Iris pigment epithelial cell (primary cell): Measurements from ENCODE around the gene FBXO17.
"Not testable (repeated sequence)": the region's sequence is repeated elsewhere in the genome, so short reads cannot be mapped to it uniquely, and the experiment has no call there.

Experiments used
- DNase-seq: peaks from one replicate; pipeline ENCODE4 v3.0.0-alpha.2; 2011; ENCODE audit warnings: low read depth

FBXO17 gene, protein sequence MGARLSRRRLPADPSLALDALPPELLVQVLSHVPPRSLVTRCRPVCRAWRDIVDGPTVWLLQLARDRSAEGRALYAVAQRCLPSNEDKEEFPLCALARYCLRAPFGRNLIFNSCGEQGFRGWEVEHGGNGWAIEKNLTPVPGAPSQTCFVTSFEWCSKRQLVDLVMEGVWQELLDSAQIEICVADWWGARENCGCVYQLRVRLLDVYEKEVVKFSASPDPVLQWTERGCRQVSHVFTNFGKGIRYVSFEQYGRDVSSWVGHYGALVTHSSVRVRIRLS

DNA sequence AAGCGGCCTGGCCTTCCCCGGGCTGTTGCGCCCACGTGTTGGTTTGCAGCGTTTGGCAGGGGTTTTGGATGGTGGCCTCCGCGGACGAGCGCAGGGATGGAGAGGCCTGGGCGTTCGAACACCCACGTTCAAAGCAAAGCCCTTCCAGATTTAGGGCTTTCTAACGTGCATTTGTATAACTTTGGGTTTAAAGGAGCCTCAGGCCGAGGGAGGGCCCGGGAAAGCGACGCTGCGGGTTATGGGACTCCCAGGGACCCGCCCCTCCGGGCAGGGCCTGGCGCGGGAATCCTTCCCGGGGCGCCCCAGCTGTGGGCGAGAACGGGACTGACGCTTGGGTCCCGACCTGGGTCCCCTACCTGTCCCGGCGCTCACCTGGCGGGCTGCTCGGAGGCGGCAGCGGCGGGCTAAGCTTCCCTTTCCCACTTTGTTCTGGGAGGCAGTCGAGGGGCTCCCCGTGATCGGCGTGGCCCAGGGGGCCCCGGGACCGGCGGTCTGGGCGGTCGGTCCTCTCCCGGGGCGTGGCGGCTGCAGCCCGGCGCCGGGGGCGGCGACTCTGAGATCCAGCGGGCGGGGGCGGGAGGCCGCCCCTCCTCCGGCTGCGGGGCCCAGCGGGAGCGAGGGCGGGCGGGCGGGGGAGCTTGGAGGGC is at the start of gene FBXO17:
FBXO17 (minus strand) TSS at position 529 of the 647 bp plus-strand sequence. CDS start 25,423 bp downstream, outside the sequence.
- peak; percentile 70 for DNase-seq

DNA sequence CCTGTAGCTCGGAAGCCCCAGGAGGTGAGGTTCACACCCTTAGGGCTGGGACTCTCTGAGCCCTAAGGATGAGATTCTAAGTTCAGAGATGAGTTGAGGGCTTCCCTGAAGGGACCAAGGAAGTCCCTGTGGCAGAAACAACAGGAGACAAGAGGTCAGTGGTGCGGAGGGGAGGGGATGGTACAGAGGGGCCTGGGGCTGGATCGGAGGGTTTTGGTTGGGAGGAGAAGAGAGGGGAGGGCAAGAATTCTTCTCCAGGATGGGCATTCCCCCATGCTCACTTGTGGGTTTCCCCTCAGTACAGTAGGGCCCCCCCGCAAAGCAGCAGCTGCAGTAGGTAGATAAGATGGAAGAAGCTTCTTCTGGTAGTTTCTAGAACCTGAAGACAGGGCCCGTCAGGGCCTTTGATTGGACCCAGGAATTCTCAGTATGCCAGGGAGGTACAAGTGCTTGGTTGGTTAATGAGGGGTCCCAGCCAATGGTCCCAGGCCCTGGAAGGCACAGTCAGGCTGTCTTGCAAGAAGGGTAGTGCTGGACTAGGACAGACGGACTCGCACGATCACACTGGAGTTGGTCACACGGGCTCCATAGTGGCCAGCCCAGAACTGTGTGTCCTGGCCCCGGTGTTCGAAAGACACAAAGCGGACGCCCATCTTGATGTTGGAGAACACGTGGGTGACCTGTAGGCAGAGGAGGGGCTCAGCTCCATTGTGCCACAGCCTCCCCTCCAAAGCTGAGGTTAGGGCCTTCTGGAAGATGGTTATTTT is 49.5 kb upstream of the FBXO17 start:
- DNase-seq, result no peak

DNA sequence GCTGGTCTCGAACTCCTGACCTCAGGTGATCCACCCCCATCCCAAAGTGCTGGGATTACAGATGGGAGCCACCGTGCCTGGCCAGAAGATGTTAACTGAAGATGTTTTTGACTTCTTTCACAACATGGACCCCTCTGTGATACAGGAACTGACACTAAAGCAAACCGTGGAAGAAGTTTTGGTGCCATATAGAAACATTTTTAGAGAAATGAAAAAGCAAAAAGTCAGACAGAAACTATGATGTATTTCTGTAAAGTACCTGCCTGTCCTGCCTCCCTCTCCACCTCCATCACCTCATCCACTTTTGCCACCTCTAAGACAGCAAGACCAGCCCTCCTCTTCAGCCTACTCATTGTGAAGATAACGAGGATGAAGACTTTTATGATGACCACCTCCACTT is 45.5 kb upstream of the FBXO17 start:
- no peak for DNase-seq

DNA sequence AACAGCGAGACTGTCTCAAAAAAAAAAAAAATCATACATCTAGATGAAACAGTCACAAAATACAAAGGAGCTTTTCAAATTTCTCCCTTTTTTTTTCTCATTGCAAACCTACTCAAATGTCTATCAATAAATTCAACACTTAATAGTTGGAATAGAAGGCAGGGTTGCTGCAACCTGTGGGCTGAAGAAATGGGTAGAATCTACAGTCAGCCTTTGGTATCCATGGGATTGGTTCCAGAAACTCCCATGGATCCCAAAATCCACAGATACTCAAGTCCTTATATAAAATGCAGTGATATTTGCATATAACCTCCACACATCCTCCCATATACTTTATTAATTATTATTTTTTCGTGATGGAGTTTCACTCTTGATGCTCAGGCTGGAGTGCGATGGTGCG is 42.1 kb upstream of the FBXO17 start:
- no peak for DNase-seq

DNA sequence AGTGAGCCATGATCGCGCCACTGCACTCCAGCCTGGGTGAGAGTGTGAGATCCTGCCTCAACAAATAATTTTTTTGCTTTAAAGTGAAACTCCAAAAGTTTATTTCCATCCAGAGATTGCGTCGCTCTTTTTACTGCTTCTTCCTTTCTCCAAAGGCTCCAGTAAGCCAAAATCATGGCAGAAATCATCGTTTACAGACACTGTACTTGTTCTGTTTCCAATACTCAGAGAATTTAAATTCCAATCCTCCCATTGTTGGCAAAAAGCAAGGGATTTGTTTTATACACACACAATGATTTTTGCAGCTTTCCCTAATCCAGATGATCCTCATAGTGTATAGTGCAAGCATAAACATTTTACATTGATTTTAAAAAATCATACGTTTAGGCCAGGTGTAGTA is 41.5 kb upstream of the FBXO17 start:
- no peak for DNase-seq

DNA sequence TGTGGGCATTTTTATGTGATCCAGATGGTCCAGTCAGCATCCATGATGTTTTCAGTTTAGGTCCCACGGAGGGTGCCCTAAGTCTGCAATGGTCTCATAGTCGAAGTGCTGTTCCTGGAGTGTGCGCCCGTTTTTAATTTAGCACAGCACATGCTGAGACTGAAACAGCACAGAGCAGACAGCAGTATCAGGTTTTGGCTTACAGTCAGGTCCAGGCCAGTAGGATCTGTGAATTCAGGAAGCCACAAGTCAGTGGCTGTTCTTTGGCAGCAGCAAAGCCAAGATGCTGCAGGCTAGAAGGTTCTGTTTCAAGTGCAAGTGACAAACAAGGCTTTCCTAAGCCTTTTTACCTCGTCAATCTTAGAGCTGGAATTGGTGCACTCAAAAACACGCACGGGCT is 38.5 kb upstream of the FBXO17 start:
- DNase-seq, result no peak

DNA sequence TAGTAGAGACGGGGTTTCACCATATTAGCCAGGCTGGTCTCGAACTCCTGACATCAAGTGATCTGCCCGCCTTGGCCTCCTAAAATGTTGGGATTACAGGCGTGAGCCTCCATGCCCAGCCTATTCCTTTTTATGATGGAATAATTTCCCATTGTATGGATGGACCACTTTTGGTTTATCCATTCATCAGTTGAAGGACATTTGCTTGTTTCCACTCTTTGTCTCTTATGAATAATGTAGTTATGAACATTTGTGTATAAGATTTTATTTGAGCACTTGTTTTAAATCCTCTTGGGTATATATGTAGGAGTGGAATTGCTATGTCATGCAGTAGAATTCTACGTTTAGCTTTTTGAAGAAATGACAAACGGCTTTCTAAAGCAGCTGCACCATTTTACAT is 33.5 kb upstream of the FBXO17 start:
- no peak for DNase-seq

DNA sequence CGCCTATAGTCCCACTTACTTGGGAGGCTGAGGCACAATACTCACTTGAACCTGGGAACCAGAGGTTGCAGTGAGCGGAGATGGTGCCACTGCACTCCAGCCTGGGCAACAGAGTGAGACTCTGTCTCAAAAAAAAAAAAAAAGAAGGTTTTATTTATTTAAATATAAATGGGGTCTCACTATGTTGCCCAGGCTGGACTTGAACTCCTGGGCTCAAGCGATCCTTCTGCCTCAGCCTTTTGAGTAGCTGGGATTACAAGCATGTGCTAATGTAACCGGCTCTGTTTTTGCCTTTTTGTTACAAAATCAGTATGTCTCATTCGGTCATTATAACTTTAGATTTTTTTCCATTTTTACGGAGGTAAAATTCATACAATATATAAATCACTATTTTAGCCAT is 32.6 kb upstream of the FBXO17 start:
- no peak for DNase-seq

DNA sequence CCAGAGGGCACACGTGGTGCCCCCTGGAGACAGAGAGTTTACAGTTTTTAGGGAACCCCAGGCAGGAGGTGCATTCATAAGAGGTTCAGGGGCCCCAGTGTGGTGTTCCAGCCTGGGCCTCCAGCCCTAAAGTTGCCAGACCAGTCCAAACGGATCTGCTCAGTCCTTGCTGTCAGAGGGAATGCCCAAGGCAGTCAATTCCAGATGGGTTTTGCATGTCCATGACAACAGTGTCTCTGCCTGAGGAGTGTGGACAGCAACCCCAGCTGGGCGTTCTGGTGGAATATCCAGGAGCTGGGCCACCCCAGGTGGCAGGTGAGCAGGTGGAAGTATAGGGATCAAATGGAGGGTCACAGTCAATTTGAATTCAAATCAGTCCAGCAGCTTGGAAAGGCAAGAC is 31.6 kb upstream of the FBXO17 start:
- DNase-seq, result no peak

DNA sequence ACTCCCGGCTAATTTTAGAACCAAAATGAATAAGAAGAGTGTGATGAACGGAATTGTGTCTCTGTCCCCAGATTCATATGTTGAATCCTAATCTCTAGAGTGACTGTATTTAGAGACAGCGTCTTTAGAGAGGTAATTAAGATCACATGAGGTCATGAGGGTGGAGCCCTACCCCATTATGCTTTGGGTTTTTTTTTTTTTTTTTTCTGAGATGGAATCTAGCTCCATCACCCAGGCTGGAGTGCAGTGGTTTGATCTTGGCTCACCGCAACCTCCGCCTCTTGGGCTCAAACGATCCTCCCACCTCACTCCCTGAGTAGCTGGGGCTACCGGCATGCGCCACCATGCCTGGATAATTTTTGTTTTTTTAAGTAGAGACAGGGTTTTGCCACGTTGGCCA is 28.9 kb upstream of the FBXO17 start:
- no peak for DNase-seq

DNA sequence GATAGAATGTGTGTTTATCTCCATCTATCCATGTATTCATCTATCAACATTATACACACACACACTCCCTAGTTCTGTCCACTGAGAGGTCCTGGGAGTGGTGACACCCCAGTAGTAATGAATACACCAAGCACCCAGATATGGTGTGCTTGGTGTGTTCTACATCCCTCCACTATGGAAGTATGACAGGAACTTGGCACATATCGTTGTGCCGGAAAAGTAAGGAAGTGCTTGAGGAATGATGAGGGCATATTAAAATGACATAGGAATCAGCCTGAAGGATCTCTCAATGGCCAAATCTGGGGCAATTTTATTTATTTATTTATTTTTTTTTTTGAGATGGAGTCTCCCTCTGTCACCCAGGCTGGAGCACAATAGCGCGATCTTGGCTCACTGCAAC is 28.3 kb upstream of the FBXO17 start:
- DNase-seq, result no peak

DNA sequence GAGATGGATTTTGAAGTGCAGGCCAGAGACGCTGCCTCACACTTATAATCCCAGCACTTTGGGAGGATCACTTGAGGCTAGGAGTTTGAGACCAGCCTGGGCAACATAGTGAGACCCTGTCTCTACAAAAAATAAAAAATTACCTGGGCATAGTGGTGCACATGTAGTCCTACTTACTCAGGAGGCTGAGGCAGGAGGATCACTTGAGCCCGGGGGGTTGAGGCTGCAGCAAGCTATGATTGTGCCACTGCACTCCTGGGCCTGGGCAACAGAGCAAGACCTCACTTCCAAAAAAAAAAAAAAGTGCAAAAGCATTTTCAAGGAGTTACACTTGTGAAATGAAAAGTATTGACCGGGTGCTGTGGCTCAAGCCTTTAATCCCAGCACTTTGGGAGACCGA is 27.6 kb upstream of the FBXO17 start:
- no peak for DNase-seq

DNA sequence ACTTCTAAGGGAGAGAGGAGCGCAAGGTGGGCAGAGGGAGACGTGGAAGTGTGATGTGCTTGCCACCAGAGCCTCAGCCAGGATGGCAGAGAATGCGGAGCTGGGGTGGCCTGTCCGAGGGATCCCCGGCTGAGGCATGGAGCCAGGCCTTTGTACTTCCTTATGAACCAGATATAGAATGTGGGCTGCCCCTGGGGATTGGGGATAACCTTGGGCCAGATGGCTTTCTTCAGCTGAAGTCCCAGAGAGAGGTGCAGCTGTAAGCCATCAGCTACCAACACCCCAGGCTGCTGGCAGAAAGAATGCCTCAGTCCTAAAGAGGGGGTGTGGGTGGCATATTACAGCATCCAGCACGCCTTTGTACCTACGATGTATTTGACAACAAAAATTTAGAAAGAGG is 25.5 kb upstream of the FBXO17 start:
- DNase-seq, result no peak

DNA sequence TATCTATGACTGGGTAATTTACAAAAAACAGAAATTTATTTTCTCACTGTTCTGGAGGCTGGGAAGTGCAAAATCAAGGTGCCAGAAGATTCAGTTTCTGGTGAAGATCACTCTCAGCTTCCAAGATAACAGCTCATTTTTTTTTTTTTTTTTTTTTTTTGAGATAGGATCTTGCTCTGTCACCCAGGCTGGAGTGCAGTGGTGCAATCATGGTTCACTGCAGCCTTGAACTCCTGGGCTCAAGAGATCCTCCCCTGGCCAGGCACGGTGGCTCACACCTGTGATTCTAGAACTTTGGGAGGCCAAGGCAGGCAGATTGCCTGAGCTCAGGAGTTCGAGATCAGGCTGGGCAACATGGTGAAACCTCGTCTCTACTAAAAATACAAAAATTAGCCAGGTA is 22.0 kb upstream of the FBXO17 start:
- not testable (repeated sequence) for DNase-seq

DNA sequence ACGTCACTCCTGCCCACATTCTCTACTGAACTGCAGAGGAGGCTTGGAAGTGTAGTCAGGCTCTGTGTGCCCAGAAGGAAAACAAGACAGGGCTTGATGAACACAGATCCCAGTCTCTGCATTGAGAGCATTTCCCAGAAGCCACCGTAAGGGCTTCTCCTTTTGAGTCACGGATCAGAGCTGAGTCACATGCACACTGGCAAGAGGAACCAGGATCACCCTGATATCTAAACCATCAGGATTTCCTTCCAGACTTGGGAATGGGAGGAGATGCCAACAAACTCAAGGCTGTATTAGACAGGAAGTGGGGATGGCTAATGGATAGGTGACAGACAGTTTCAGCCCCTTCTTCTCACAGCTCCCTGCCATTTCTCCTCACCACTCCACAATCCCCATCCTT is 17.7 kb upstream of the FBXO17 start:
- peak; percentile 74 for DNase-seq

DNA sequence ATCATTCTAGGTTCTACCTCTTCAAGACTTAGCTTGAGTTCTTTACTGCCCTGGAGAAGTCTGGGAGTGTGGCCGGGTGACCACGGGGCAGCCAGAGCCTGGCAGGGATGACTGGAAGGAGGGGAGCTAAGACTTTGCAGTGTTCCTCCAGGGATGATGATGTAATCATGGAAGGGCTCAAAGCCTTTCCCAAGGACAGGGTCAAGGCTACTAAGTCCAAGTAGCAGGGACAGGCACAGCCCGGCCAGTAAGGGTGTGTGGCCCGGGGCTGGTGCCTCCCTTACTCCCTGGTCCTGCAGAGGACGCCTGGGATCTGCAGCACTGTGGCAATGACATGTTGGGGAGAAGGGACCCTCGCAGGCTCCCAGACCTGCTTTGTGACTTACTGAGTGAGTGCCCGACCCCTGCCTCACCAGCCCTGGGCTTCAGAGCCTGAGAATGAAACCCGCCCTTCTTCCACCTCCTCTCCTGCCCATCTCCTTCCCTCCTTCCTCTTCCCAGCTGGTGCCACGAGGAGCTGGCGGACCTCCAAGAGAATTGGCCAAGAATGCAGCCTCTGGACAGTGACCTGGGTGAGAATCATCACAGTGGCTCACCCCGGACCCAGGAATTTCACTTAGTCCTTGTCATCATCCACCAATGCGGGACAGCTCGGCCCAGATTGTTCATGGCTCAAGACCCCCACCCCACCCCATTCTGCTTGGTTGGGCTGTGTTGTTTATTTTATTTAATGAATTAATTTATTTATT is 15.6 kb upstream of the FBXO17 start:
- DNase-seq, result no peak

DNA sequence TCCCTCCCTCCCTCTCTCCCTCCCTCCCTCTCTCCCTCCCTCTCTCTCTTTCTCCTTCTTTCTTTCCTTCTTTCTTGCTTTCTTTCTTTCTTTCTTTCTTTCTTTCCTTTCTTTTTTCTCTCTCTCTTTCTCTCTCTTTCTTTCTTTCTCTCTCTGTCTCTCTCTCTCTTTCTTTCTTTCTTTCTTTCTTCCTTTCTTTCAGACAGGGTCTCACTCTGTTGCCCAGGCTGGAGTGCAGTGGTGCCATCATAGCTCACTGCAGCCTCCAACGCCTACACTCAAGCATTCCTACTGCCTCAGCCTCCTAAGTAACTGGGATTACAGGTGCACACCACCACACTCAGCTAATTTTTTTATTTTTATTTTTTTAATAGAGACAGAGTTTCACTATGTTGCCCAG is 14.1 kb upstream of the FBXO17 start:
- DNase-seq, result not testable (repeated sequence)

DNA sequence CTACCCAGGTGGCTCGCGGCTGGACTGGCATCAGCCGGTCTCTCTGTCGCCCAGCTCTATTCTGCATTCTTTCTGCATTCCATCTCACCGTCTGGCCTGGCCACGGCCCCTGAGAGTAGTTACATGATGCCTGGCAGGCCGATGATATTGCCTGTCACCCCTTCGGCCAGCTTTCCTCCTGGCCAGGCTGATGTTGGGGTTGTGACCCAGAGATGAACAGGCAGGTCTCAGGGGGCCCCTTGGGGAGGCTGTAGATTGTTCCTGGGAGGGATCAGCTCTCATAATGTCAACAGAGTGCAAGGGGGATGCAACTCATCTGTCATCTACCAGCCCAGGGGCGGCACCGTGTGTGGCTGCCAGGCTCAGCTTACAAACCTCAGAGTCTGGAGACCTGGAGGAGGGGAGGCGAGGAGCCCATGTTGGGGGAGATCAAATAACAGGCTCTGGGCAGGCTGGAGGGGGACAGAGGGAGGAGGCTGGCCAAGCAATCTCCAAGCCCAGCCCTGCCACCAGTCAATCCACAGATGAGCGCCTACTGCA is 13.6 kb upstream of the FBXO17 start:
- peak; percentile 26 for DNase-seq

DNA sequence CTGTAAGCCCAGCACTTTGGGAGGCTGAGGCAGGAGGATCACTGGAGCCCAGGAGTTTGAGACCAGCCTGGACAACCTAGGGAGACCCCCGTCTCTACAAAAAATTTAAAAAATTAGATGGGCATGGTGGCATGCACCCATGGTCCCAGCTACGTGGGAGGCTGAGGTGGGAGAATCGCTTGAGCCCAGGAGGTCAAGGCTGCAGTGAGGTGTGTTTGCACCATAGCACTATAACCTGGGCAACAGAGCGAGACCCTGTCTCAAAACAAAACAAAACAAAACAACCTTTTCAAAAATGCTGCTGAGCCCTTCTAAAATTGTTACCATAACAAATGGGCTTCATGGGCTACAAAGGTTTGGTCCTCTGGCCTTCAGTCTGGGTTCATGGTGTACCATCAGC is 13.1 kb upstream of the FBXO17 start:
- not testable (repeated sequence) for DNase-seq

DNA sequence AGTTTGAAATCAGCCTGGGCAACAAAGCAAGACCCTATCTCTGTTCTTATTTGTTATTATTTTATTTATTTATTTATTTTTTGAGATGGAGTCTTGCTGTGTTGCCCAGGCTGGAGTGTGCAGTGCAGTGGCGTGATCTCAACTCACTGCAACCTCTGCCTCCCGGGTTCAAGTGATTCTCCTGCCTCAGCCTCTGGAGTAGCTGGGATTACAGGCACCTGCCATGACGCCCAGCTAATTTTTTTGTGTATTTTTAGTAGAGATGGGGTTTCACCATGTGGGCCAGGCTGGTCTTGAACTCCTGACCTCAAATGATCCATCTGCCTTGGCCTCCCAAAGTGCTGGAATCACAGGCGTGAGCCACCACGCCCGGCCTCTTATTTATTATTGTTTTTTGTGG is 12.2 kb upstream of the FBXO17 start:
- DNase-seq, result not testable (repeated sequence)

DNA sequence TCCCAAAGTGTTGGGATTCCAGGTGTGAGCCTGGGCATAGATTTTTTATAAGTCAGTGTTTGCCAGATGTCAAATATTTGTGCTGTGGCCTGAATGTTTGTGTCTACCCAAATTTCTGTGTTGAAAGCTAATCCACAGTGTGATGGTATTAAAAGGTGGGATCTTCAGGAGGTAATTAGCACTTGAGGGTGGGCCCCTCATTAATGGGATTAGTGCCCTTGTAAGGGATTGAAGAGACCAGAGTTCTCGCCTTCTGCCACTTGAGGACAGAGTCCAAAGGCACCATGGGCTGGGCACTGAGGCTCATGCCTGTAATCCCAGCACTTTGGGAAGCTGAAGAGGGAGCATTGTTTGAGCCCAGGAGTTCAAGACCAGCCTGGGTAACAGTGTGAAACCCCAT is 9.7 kb upstream of the FBXO17 start:
- no peak for DNase-seq
